Renal cortical epithelial cell (primary cell): ENCODE results near the gene C11orf68. TPM values are rescaled to one million over a fixed set of nuclear protein-coding genes. Genes with fewer than 3 reads are reported as not detected.
"Not testable (repeated sequence)": the region's sequence is repeated elsewhere in the genome, so short reads cannot be mapped to it uniquely, and the experiment has no call there.

Experiments used
- DNase-seq: peaks from one replicate; pipeline ENCODE4 v3.0.0-alpha.2; 2011; ENCODE audit warnings: low read depth
- total RNA-seq: library from RNA; depleted of rRNA; stranded (reverse); fragments of >200 nt; gene quantifications from 2 replicates; pipeline ENCODE4 v1.2.3, GENCODE V29; 2014

Gene C11orf68
- total RNA-seq, 1 donor from 2014 or later: 15.7 TPM

DNA sequence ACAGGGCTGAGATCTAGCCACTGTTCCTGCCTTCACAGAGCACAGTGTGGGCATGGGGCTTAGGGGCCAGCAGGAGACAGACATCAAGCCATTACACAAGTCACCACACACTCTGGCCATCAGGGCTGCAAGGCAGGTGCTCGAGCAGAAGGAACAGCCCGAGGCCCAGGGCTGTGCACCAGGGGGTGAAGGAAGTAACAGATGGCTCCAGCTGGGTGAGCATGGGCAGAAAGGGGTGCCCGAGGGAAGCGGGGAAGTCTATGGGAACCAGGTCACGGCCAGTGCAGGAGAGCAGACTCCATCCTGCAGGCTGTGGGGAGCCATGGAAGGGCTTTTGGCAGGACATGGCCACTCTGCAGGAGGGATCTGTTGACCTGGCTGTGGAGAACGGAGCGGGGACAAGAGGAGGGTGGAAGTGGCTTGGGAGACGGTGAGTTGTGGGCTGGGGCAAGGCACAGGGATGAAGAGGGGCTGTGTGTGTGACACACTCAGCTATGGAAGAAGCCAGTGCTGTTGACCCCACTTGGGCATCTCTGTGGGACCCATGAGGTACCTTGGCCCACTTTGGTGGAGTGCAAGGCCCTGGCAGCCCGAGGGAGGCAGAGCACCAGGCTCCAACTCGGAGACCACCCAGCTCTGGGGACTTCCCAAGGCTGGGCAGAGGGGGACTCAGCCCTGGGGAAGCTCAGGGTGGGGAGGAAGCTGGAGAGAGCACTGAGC, 3.6 kb downstream of the C11orf68 start:
- no peak for DNase-seq

DNA sequence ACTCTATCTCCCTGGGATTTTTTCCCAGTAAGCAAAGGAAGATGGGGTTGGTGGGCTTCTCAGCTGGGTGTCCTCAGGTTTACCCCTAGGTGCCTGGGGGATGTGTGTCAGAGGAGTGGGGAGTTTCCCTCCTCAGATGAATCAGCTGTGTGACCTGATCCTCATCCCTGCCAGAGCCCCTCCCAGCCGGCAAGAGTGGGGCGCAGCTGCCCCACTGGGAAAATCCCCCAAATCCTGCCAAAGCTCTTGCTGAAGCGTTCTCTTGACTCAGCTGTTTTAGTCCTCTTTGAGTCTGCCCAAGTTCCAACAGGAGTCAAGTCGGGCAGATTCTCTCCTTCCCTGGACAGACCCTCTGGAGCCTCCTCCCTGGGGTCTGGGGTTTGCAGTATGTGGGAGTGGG, 6.0 kb downstream of the C11orf68 start:
- peak; percentile 59 for DNase-seq

DNA sequence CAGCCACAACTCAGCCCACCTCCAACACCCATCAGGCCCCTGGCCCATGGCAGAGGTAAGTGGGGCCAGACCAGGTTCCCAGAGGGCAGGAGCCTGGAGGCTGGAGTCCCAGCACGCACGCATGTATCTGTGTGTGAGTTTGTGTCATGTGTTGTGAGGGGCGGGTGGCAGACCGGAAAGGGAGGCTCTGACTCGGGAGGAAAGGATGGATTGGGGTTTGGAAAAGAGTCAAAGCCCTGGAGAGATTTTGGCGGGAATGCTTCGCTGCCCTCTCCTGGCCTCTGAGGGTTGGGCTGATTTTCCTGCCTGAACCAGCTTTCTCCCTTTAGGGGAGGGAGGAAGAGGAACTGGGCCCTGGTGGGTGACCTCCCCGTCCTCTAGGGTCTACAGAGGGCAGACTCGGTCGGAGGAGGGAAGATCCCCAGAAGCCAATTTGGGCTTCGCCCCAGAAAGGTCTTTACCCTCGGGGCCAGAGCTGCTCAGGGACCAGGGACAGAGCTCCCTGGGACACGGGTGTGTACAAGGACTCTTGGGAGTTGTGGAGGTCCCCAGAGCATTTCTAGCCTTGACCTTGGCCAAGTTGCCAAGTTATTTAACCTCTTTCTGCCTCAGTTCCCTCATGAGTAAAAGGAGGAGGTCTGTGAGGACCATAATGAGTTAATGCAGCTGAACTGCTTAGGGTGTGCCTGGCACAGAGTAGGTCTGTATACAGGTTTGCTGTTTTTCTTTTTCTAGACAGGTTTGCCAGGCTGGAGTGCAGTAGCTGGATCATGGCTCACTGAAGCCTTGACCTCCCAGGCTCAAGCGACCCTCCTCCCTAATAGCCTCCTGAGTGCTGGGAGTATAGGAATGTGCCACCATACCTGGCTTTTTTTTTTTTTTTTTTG, 6.9 kb downstream of the C11orf68 start:
- DNase-seq: peak; percentile 60

DNA sequence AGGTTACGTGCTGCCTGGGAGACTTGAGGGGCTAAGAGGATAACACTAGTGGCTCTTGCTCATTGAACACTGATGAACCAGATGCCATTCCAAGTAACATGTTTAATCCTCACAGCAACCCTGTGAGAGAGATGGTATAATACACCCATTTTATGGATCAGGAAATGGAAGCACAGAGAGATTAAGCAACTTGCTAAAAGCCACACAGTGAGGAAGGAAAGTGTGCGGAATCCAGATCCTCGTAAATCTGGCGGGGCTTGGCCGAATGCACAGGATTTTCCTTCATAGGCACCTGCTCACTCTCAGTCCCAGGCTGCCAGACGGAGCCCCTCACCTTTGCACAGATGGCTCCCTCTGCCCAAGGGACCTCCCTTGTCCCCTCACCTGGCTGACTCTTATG, 11.0 kb downstream of the C11orf68 start:
- DNase-seq: no peak

DNA sequence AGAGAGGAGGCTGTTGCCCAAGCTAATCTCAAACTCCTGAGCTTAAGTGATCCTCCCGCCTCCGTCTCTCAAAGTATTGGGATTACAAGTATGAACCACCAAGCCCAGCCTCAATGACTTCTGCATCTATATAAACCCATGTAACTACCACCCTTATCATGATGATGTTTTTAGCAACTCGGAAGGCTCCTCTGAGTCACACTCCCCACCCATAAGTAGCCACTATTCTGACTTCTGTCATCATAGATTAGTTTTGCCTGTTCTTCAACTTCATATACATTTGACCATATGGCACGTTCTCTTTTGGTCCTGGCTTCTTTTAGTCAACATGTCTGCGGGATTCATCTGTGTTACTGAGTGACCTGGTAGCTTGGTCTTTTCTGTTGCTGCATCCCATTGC, 12.3 kb downstream of the C11orf68 start:
- DNase-seq: no peak

DNA sequence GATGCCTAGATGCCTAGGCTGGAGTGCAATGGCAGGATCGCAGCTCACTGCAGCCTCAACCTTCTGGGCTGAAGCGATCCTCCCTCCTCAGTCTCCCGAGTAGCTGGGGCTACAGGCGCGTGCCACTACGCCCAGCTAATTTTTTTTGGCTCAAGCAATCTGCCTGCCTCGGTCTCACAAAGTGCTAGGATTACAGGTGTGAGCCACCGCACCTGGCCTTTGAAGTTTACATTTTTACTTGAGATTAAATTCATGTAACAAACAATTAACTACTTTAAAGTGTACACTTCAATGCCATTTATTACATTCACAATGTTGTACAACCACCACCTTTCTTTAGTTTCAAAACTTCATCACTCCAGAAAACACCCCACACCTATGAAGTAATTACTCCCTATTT, 15.1 kb downstream of the C11orf68 start:
- DNase-seq: no peak

DNA sequence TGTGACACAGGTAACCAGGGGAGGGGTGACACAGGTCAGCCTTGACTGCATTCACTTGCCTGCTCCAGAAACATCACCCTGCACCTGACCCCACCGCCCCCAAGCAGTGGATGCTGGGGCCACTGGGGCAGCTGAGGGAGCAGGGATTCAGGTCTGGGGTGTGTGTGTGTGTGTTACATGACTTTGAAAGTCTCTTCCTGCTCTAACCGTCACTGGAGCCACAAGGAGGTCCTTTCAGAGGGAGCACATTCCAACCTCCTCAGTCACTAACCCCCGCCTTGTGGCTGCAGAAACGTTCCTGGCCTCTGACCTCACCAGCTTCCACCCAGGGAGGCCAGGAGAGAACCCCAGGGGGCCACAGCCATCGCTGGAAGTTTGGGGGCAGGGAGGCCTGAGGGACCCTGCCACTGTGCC, 15.8 kb downstream of the C11orf68 start:
- DNase-seq: peak; percentile 85

DNA sequence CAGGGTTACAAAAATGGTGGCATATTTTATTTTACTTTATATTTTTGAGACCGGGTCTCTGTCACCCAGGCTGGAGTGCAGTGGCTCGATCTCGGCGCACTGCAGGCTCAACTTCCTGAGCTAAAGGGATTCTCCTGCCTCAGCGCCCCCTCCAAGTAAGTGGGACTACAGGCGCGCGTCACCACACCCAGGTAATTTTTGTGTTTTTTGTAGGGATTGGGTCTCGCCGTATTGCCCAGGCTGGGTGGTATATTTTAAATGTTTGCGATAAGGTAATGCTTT, 18.0 kb downstream of the C11orf68 start:
- DNase-seq: no peak

DNA sequence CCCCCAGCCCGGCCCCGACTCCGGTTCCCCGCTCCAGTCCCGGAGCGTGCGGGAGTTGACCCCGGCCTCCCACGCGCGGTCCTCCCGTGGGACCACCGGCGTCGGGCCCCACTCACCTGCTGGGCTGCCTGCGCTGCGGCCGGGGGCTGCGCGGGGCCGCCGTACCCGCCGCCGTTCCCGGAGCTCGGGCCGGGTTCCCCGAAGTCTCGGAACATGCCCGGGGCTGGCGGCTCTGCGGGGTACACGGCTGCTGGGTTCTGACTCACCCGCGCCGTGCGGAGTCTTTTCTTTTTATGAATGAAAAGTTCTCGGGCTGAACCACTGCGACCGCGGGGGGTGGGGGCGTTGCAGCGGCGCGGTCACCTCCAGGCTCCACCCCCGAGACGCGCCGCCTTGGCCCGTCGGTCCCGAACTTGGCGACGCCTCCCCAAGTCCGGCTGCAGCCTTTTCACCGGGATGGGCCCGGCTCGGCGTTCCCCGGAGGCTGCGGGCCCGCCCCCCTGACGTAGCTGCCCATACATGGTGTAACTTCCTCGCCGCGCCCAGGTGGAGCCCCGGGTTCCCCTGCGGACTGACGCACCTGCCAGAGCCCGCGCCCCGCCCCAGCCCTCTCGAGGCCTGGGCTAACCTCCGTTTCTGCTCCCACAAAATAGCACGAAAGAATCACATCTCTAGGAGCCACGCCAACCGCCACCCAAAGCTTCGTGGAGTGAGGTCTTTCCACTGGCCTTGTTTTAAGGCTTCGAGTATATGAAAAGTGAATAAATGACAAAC, 18.6 kb downstream of the C11orf68 start, which contains the start of gene FOSL1:
FOSL1 (minus strand) TSS at position 264 of the 774 bp plus-strand sequence; CDS start at position 215, 49 bp downstream.
- peak; percentile 83 for DNase-seq

DNA sequence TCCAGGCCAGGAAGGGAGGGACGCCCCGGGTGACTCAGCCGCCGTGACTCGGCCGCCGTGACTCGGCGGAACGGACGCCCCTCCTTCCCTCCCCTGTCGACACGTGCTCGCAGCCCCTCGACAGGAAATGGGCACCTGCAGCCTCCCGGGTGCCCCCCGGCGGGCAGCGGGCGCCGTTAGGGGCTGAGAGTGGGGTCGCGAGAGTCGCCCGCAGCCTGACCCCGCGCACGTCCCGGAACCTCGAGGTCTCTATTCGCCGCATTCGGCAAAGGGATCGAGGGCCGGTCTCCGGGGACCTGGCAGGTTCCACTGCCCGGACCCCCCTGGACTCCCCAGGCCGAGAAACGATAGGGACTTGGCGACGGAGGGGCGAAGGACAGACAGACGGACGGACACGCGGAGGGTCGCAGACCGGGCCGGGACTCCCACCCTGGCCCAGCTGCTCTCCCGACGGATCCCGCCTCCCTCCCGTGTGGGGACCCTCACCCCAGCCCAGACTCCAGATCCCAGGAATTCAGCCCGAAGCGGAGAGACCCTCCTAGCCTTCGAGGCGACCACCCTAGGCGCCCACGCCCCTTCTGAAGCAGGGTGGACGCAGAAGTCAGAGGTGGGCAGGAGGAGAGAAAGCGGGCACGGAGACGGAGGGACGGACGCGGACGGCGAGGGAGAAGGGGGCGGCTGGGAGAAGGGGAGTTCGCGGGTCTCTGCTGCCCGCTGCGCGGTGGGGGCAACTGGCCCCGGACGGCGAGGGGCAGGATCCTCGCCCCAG, 19.3 kb downstream of the C11orf68 start:
- no peak for DNase-seq

DNA sequence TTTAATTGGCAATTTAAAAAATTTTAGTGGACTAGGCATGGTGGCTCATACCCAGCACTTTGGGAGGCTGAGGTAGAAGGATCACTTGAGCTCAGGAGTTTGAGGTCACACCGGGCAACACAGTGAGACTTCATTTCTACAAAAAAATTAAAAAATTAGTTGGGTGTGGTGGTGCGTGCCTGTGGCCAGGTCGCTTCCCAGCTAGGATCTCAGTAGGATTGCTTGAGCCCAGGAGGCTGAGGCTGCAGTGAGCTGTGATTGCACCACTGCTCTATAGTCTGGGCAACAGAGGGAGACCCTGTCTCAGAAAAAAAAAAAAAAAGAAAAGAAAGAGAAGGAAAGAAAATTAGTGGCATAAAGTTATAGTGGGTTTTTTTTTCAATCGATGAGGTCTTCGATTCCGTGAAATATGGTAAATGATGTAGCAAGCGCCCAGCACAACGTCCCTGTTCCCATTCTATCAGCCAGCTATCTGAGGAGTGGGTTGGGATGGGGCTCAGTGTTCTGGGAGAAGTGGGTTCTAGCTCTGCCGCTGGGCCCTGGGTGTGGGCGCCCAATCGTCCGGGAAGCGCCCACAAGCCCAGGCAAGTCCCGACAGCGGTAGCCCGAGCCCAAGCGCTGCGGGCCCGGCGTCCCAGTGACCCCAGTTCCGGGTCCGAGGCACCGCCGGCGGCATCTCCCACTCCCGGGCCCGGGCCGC, 20.1 kb downstream of the C11orf68 start:
- no peak for DNase-seq

DNA sequence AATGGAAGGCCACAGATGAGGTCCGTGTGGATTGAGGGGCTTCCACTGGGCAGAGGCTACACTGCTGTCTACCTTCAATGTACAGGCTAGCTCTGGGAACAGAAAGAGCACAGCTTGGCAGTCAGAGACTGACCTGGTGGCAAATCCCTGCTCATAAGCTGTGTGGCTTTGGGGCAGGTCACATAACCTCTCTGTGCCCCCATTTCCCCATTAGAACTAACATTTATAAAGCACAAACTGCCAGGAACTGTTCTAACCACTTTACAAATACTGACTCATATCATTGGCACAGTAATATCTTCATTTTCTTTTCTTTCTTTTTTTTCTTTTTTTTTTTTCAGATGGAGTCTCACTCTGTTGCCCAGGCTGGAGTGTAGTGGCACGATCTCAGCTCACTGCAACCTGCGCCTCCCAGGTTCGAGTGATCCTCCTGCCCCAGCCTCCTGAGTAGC, 21.8 kb downstream of the C11orf68 start:
- DNase-seq: no peak

DNA sequence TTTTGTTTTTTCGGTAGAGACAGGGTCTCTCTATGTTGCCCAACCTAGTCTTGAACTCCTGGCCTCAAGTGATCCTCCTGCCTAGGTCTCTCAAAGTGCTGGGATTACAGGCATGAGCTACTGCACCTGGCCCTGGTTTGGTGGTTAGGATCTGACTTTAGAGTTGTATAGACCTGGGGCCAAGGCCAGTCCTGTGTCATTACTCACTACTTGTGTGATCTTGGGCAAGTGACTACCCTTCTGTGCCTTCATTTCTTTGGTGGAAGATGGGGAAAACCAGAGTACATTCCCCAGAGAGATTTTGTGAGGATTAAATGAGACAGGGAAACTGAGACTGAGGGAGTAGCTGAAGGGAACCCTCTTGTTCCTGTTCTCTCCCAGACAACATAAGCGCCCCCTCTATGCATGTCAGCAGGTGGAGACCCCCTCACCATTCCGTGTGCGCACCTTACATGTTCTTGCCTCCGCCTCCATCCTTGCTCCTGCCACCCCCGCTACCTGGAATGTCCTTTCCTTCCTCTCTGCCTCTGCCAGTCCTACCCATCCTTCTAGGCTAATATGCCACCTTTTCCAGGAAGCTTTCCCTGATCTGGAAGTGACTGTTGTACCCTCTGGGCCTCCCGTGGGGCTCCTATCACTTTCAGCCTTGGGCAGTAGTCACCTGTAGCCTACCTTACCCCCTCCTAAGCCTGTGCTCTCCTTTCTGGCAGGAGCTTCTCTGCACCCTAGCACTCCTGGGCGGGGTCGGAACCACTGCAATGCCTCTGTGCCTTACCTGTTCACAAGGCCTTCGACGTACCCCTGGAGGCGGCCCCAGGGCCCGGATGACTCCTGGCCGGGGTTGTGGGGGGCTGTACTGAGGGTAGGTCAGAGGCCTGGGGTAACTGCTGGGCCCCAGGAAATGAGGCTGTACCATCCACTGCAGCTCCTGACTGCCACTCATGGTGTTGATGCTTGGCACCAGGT, 22.5 kb downstream of the C11orf68 start:
- DNase-seq: no peak

DNA sequence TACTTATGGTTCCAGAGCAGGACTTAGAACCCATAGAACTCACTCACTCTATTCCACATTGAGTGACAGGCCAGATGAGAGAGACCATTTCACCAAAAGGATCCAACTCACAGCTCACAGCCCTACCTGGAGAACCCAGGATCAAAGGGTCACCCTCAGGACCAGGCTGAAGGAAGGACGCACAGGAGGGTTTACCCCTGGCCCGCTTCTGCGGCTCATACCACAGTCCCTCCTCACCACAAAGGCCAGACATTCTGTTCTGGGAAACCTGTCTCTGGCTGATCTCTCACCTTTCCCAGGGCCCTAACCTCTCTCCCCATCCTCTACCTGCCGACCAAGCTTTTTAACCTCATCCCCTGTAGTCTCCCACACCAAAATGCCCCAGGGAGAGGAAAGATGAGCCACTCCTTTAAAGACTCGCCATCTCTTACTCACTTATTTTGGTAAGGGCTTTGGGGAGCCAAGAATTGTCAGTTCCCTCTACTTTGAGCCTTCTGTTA, 23.3 kb downstream of the C11orf68 start:
- DNase-seq: no peak

DNA sequence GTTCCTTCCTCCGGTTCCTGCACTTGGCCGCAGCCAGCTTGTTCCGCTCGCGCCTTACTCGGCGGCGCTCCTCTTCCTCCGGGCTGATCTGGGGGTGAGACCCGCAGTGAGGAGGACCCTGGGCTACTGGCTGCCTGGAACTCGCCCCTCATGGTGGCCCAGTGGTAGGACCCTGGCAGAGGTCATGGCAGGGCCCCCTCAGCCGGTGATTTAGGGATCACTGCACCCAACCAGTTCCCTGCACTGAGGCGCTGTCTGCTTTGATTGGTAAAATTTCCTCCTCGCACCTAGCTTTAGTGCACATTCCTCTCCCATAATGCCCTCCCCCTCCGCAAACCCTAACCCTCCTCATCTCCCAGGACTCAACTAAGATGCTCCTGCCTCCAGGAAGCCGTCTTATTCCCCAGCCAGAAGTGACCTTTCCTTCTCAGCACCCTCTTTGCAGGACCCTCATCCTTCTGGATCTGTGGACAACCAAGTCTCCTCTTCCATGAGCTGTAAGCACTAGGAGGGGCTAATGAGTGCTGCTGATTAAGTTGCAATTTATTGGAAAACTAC, 24.7 kb downstream of the C11orf68 start:
- no peak for DNase-seq

DNA sequence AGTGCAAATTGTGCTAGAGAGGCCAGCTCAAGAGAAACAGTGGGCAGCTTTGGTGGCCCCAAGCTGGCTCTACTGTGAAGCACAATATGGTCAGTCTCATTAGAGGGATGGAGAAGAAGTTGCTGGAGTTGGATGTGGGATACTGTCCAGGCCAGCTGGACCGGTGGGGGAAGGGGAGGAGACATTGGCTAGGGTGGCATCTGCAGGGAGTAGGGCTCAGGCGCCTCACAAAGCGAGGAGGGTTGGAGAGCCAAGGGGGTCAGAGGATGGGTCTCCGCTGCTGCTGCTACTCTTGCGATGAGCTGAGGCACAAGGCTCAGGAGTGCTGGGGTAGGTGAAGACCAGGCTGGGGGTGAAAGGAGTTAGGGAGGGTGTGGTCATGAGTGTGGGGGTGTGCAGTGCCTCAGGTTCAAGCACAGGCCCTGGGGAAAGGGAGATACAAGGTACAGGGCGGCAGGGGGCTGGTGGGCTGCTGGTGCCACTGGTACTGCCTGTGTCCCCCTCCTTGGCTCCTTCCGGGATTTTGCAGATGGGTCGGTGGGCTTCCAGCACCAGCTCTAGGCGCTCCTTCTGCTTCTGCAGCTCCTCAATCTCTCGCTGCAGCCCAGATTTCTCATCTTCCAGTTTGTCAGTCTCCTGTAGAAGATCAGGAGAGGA, 26.1 kb downstream of the C11orf68 start:
- no peak for DNase-seq

DNA sequence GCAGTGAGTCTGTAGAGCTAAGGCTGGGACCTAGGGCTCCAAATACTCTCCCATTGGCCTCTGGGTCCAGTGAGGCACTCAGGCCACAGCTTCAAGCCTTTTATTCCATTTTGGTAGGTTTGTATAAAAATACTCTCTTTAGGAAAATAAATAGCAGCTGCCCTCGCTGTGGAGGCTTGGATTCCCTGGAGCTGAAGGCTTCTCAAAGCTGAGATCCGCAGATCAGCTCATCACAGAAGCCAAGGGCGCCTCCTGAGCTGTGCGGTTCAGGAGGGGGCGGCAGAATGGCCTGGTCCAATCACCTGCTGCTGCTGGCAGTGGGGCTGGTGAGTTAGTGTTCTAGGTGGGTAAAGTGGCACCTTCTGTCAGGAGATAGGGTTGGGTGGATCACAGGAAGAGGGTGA, 26.7 kb downstream of the C11orf68 start:
- DNase-seq: not testable (repeated sequence)
